WI38 (cell line): Measurements from ENCODE around the gene PITPNM2.

Experiments used
- H3K4me3 ChIP-seq: 2 replicates; pipeline ENCODE4 v1.5.1; 2011; ENCODE audit warnings: low read depth, mild to moderate bottlenecking, control low read depth, low read length
- TF ChIP-seq, protein P1 (sequence below): IDR thresholded peaks from 2 replicates; pipeline ENCODE4 v1.5.1; 2012; ENCODE audit warnings: low read depth, mild to moderate bottlenecking, control low read depth, low read length

PITPNM2 gene

DNA sequence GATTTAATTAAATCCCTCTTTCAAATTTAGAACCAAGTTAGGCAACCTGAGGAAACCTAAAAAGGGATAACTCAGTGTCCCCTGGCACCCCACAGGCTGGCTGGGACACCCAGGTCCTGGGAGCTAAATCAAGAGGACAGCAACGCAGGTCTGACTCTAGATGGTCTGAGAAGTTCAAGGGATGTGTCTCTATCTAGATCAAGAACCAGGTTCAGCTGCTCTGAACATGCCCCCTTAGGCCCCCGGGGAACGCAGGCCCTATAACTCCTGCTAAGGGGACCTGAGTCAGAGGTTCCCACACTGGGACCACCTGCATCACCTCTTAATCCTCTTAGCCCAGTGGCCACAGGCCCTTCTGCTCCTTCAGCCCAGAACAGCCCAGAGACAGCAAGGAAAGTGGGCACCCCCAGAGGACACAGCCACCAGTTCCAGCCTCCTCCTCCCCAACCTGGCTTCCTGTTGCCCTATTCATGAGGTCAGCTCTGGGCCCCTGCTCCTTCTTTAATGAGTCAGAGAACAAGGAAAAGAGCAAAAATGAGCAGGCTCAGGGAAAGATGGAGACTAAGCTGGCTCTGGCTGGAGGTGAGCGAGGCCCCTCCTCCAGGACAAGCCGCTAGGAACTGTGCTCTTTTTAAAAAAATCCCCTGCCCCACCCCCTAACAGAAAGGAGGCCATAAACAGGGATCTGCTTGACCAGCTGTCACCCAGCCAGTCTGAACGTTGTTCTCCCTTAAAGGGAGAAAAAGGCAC is 10.8 kb downstream of the PITPNM2 start:
- TF ChIP-seq, protein P1, sequence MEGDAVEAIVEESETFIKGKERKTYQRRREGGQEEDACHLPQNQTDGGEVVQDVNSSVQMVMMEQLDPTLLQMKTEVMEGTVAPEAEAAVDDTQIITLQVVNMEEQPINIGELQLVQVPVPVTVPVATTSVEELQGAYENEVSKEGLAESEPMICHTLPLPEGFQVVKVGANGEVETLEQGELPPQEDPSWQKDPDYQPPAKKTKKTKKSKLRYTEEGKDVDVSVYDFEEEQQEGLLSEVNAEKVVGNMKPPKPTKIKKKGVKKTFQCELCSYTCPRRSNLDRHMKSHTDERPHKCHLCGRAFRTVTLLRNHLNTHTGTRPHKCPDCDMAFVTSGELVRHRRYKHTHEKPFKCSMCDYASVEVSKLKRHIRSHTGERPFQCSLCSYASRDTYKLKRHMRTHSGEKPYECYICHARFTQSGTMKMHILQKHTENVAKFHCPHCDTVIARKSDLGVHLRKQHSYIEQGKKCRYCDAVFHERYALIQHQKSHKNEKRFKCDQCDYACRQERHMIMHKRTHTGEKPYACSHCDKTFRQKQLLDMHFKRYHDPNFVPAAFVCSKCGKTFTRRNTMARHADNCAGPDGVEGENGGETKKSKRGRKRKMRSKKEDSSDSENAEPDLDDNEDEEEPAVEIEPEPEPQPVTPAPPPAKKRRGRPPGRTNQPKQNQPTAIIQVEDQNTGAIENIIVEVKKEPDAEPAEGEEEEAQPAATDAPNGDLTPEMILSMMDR = no peak
- H3K4me3 ChIP-seq = no peak overlapping the region

- H3K4me3 ChIP-seq = no peak overlapping the region
- TF ChIP-seq, protein P1 = no peak
Measured at GRCh38 chr12:123135688-123136087, 15.2 kb downstream of the PITPNM2 start.

GRCh38 chr12:123134826-123135225 is 16.1 kb downstream of the PITPNM2 start:
- no peak overlapping the region for H3K4me3 ChIP-seq
- TF ChIP-seq, protein P1 = no peak

DNA sequence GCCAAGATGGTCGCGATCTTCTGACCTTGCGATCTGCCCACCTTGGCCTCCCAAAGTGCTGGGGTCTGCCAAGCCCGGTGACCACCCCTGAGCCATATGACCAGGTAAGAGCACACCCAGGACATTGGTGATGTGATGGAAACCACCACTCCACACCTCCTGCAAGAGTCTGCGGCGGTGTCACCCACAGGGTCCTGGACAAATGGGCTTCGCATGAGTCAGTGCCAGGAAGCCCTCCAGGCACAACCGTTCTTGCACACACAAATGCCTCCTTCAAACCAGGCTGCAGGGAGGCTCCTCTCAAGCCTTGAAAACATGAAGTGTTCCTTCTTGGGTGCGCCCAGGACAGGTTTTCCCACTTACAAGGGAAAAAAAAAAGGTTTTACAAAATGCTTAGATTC is 16.6 kb downstream of the PITPNM2 start:
- TF ChIP-seq, protein P1 = no peak
- H3K4me3 ChIP-seq = no peak overlapping the region

- no peak overlapping the region for H3K4me3 ChIP-seq
- TF ChIP-seq, protein P1 = no peak
Measured at GRCh38 chr12:123133701-123134100, 17.2 kb downstream of the PITPNM2 start.

DNA sequence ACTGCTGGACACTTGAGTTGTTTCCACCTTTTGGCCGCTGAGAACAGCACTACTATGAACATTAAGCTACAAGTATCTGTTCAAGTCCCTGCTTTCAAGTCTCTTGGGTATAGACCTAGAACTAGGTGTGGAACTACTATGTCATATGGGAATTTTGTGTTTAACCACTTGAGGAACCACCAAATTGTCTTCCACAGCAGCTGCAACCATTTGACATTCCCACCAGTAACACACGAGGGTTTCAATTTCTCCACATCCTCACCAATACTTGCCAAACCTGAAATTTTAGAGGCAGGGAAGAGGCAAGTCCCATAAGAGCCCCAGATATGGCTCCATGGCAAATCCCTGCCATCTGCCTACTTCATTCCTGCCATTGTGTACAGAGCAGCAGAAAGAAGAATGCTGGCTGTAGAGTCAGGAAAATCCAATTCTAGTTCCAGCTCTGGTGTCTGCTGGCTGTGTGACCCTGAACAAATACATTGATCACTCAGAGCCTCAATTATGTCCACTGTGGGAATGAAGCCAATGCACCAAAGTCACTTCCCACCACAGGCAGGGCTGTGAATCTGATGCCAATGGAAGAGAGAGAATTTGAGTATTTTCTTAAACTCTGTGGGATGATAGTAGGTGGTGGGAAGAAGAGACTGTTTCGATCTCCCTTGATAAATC is 17.8 kb downstream of the PITPNM2 start:
- no peak overlapping the region for H3K4me3 ChIP-seq
- TF ChIP-seq, protein P1 = no peak

- TF ChIP-seq, protein P1 = no peak
- H3K4me3 ChIP-seq = no peak overlapping the region
Measured at GRCh38 chr12:123131879-123132402, 18.9 kb downstream of the PITPNM2 start.
